ENCODE data around the gene RIMKLB.
"Not testable (repeated sequence)": the region's sequence is repeated elsewhere in the genome, so short reads cannot be mapped to it uniquely, and the experiment has no call there.

RIMKLB gene

DNA sequence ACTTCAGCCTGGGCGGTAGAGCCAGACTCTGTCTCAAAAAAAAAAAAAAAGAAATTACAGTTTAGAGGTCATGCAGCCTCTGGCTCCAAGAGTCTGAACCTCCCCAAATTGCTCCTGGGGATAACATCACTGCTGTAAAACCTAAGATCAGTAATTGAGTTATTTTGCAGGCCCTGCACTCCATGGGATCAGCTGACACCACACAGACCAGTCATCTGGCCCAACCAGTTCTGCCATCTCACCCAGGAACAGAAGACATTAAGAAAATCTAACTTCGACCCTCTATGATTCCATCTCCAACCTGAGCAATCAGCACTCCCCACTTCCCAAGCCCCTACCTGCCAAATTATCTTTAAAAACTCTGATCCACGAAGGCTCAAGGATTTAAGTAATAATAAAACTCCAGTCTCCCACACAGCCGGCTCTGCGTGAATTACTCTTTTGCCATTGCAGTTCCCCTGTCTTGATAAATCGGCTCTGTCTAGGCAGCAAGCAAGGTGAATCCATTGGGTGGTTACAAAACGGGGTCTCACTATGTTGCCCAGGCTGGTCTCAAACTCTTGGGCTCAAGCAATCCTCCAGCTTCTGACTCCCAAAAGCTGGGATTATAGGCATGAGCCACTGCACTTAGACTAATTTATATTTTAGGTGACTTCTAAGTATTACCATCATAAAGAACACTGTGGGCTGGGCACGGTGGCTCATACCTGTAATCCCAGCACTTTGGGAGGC is 123.1 kb downstream of the RIMKLB start:
- DNase-seq (ENCODE audit: low read depth) = not testable (repeated sequence)

GRCh38 chr12:8821591-8821990 is 123.8 kb downstream of the RIMKLB start:
- no peak for DNase-seq (ENCODE audit: low read depth)

DNA sequence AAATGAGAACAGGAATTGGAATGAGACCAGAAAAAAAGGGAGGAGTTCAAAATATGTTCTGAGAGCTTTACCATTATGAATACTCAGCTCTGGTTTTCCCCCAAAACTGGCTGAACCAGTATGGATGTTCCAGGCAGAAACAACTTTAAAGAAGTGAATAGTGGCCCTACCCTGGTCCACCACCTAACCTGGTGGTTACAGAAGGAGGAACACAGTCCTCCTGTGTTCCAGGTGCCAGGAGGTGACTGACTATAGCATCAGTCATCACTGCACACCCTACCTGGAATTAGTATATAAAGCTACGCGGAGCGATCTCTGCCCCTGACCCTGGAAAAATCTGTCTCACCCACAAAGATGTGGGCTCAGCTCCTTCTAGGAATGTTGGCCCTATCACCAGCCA is 124.5 kb downstream of the RIMKLB start, which contains the start of gene A2ML1:
Gene A2ML1, plus strand, starts transcription at position 324 of the 400 bp plus-strand sequence. Its CDS starts 31 bp downstream, at position 355.
- DNase-seq (ENCODE audit: low read depth) = no peak

DNA sequence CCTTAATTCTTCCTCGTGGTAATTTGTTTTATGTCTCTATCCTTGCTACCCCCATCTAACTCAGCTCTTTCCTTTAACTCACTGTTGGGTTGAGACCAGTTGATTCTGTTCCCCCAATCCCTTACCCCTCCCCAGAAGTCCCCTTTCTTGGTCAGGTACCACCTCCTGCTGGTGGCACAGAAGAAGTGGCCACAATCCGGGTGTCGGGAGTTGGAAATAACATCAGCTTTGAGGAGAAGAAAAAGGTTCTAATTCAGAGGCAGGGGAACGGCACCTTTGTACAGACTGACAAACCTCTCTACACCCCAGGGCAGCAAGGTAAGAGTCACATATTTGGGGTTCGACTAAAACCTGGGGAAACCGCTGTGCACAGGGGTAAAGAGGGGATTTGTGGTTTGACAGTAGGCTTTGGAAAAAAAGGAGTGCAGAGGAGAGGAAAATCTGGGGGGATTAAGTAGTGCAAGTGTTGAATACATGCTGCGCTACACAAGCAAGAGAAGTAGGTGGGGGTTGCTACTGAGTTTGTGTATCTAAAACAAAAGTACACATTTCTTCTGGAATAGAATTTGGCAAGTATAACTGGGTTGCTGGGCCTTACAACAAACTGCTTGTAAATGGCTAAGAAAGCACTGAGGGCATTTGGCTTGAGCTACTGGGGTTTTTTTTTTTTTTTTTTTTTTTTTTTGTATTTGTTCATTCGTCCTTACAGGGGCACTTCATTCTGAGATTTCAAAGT is 125.9 kb downstream of the RIMKLB start:
- DNase-seq (ENCODE audit: low read depth) = no peak

GRCh38 chr12:8827551-8828256 is 129.9 kb downstream of the RIMKLB start:
- DNase-seq (ENCODE audit: low read depth) = no peak

- no peak for DNase-seq (ENCODE audit: low read depth)
Observed at GRCh38 chr12:8828257-8829124, 130.7 kb downstream of the RIMKLB start.

DNA sequence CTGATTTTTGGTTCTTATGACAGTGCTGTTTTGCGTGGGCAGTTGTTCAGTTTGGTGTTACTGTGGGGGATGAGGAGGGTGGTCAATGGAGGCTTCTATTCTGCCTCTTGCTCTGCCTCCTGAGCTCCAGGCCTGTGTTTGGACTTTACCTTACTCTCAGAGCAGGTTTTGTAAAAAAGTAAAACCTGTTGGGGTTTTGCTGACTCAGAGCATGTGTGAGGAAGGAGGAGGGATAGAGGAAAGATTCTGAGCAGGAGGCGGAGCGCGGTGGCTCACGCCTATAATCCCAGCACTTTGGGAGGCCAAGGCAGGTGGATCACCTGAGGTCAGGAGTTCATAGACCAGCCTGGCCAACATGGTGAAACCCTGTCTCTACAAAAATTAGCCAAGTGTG is 131.3 kb downstream of the RIMKLB start:
- no peak for DNase-seq (ENCODE audit: low read depth)

- no peak for DNase-seq (ENCODE audit: low read depth)
Observed at GRCh38 chr12:8829621-8830020, 131.8 kb downstream of the RIMKLB start.

DNA sequence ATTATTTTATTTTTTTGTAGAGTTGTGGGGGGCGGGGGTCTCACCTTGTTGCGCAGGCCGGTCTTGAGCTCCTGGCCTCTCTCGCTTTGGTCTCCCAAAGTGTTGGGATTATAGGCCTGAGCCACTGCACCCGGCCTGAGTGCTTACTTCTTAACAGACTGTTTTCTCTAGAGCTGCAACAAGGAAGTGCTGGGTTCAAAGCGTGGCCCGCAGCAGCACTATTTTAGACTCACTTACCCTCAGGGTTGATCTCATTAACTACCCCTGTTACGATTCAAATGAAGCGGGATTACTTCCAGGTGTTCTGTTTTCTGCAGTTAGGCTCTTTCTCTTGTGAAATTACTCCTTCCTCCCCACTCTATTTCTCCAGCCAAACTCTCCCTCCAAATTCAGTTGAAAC is 133.3 kb downstream of the RIMKLB start:
- no peak for DNase-seq (ENCODE audit: low read depth)

DNA sequence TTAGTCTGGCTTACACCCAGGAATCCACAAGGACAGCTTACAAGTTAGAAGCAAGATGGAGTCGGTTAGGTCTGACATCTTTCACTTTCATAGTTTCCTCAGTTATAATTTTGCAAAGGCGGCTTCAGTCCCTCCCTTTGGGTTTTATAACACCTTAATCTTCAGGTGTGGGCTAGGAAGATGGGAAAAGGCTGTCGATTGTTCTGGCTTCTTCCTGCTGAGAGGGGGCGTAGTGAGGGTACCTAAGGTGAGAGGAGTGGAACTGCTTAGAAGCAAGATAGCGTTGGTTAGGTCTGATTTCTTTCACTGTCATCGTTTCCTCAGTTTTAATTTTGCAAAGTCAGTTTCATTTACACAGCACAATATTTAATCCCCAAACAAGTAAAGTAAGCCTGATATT is 134.7 kb downstream of the RIMKLB start:
- DNase-seq (ENCODE audit: low read depth) = no peak

Data from stimulated activated CD8-positive, alpha-beta memory T cell treated with anti-CD3 and anti-CD28 coated beads, Interleukin-15, amount 100 ng/mL, for 1 hour (primary cell).